PFSK-1 (cell line): Measurements from ENCODE around the gene COPB2.

Experiments used
- FOXP2 ChIP-seq: optimal IDR thresholded peaks from 2 replicates; pipeline ENCODE3; 2011; ENCODE audit warnings: borderline replicate concordance, control low read depth, inconsistent platforms; ENCODE audit not compliant: insufficient read depth; ENCODE audit errors: extremely low read length, extremely low read depth
- POLR2AphosphoS5 ChIP-seq: IDR thresholded peaks from 2 replicates; pipeline ENCODE4 v1.6.1; 2012; ENCODE audit warnings: low read depth, mild to moderate bottlenecking, control low read depth, low read length, moderate library complexity
- REST ChIP-seq, 2 experiments: IDR thresholded peaks; 2 replicates each; pipeline versions ENCODE4 v1.6.1 to v1.8.0; 2011 to 2012; ENCODE audit warnings: low read depth in 2 of 2, low read length in 2 of 2, control low read depth in 1 of 2, inconsistent platforms in 1 of 2, mild to moderate bottlenecking in 1 of 2, moderate library complexity in 1 of 2; ENCODE audit not compliant: insufficient read depth in 1 of 2
- SIN3A ChIP-seq: IDR thresholded peaks from 2 replicates; pipeline ENCODE4 v1.6.1; 2012; ENCODE audit warnings: mild to moderate bottlenecking, low read length, moderate library complexity, borderline replicate concordance; ENCODE audit not compliant: insufficient read depth
- TAF1 ChIP-seq: IDR thresholded peaks from 2 replicates; pipeline ENCODE4 v1.6.1; 2012; ENCODE audit warnings: low read length, control low read depth, borderline replicate concordance; ENCODE audit not compliant: insufficient read depth

Gene COPB2

GRCh38 chr3:139318431-139318816 lies 71.0 kb downstream of the COPB2 start:
- TF ChIP-seq POLR2AphosphoS5 (no peak), SIN3A (no peak), FOXP2 (no peak), TAF1 (no peak), REST (IDR thresholded peaks at IDR 0.05; ENCODE audit: insufficient read depth in 1 of 2, low read depth in 2 of 2, low read length in 2 of 2) (no peak)

GRCh38 chr3:139317660-139318430 lies 71.6 kb downstream of the COPB2 start:
- TF ChIP-seq TAF1, result no peak
- no peak for TF ChIP-seq REST (IDR thresholded peaks at IDR 0.05; ENCODE audit: insufficient read depth in 1 of 2, low read depth in 2 of 2, low read length in 2 of 2)
- TF ChIP-seq POLR2AphosphoS5, result no peak
- no peak for TF ChIP-seq FOXP2
- TF ChIP-seq SIN3A, result no peak

GRCh38 chr3:139317215-139317614 lies 72.2 kb downstream of the COPB2 start:
- TF ChIP-seq REST (IDR thresholded peaks at IDR 0.05; ENCODE audit: insufficient read depth in 1 of 2, low read depth in 2 of 2, low read length in 2 of 2) (no peak), FOXP2 (no peak), TAF1 (no peak), SIN3A (no peak)

GRCh38 chr3:139313921-139314320 lies 75.5 kb downstream of the COPB2 start:
- TF ChIP-seq TAF1 (no peak), SIN3A (no peak), FOXP2 (no peak), REST (IDR thresholded peaks at IDR 0.05; ENCODE audit: insufficient read depth in 1 of 2, low read depth in 2 of 2, low read length in 2 of 2) (no peak), POLR2AphosphoS5 (no peak)

- no peak for TF ChIP-seq SIN3A
- TF ChIP-seq TAF1, result no peak
- no peak for TF ChIP-seq REST (IDR thresholded peaks at IDR 0.05; ENCODE audit: insufficient read depth in 1 of 2, low read depth in 2 of 2, low read length in 2 of 2)
- no peak for TF ChIP-seq POLR2AphosphoS5
- no peak for TF ChIP-seq FOXP2
Observed at GRCh38 chr3:139312959-139313358, 76.5 kb downstream of the COPB2 start.
